Epithelial cell of esophagus (primary cell): ENCODE results near the gene HSD17B12.
A peak's percentile ranks its signal among the peaks of the same experiment; 100 is the strongest.

Experiments used
- DNase-seq: peaks from one replicate; pipeline ENCODE4 v3.0.0; 2010; ENCODE audit warnings: low read depth
- H3K4me3 ChIP-seq: 2 replicates; pipeline ENCODE4 v1.5.1; 2011; ENCODE audit warnings: mild to moderate bottlenecking, low read length, control low read depth
- CTCF ChIP-seq: IDR thresholded peaks from 2 replicates; pipeline ENCODE4 v1.5.1; 2011; ENCODE audit warnings: low read depth, mild to moderate bottlenecking, low read length, control low read depth, inconsistent platforms; ENCODE audit not compliant: insufficient read depth; ENCODE audit errors: missing control alignments

HSD17B12 gene

GRCh38 chr11:43687120-43687791 lies 6.7 kb downstream of the HSD17B12 start:
- DNase-seq, result peak; percentile 80
- H3K4me3 ChIP-seq, result no peak overlapping the region
- no peak for TF ChIP-seq CTCF

- no peak for TF ChIP-seq CTCF
- DNase-seq, result no peak
- no peak overlapping the region for H3K4me3 ChIP-seq
Measured at GRCh38 chr11:43688394-43688793, 7.9 kb downstream of the HSD17B12 start.

GRCh38 chr11:43689167-43689566 lies 8.6 kb downstream of the HSD17B12 start:
- TF ChIP-seq CTCF, result no peak
- no peak for DNase-seq
- no peak overlapping the region for H3K4me3 ChIP-seq

- no peak for DNase-seq
- TF ChIP-seq CTCF, result no peak
- no peak overlapping the region for H3K4me3 ChIP-seq
Measured at GRCh38 chr11:43690929-43691725, 10.6 kb downstream of the HSD17B12 start.

- DNase-seq, result no peak
- no peak overlapping the region for H3K4me3 ChIP-seq
- TF ChIP-seq CTCF, result no peak
Measured at GRCh38 chr11:43691806-43692205, 11.3 kb downstream of the HSD17B12 start.

GRCh38 chr11:43693069-43693468 lies 12.5 kb downstream of the HSD17B12 start:
- no peak for TF ChIP-seq CTCF
- no peak overlapping the region for H3K4me3 ChIP-seq
- no peak for DNase-seq
